Neutrophil (primary cell): ENCODE data around the gene PLXNA4.

ENCODE experiments used
- H3K27ac ChIP-seq: fragments of 200-600 bp; sonication (generic); 2 replicates; pipeline ENCODE4 v1.5.1; 2016; ENCODE audit warnings: mild to moderate bottlenecking, moderate library complexity
- H3K27me3 ChIP-seq: fragments of 200-600 bp; sonication (generic); 2 replicates; pipeline ENCODE4 v1.6.0; 2016; ENCODE audit warnings: mild to moderate bottlenecking
- H3K36me3 ChIP-seq: fragments of 200-600 bp; sonication (generic); 2 replicates; pipeline ENCODE4 v1.5.1; 2017
- H3K4me1 ChIP-seq, 2 experiments: fragments of 200-600 bp in 1 of 2; sonication (generic) in 1 of 2; 1 replicate in 1 of 2; 2 replicates in 1 of 2; pipeline versions ENCODE4 v1.5.1 to v1.6.1; 2013 to 2016; ENCODE audit warnings: low read depth in 1 of 2, low read length in 1 of 2, mild to moderate bottlenecking in 1 of 2, moderate library complexity in 1 of 2; ENCODE audit not compliant: control insufficient read depth in 1 of 2, insufficient read depth in 1 of 2
- H3K4me3 ChIP-seq, 2 experiments: fragments of 200-600 bp in 1 of 2; sonication (generic) in 1 of 2; 1 replicate in 1 of 2; 2 replicates in 1 of 2; pipeline ENCODE4 v1.5.1; 2013 to 2016; ENCODE audit warnings: low read depth in 1 of 2, low read length in 1 of 2, mild to moderate bottlenecking in 1 of 2, moderate library complexity in 1 of 2
- H3K9me3 ChIP-seq: fragments of 200-600 bp; sonication (generic); 2 replicates; pipeline ENCODE4 v1.5.1; 2016
- CTCF ChIP-seq: fragments of 200-600 bp; sonication (generic); IDR thresholded peaks from 2 replicates; pipeline ENCODE4 v1.5.1; 2016; ENCODE audit warnings: antibody characterized with exemption

Gene PLXNA4

DNA sequence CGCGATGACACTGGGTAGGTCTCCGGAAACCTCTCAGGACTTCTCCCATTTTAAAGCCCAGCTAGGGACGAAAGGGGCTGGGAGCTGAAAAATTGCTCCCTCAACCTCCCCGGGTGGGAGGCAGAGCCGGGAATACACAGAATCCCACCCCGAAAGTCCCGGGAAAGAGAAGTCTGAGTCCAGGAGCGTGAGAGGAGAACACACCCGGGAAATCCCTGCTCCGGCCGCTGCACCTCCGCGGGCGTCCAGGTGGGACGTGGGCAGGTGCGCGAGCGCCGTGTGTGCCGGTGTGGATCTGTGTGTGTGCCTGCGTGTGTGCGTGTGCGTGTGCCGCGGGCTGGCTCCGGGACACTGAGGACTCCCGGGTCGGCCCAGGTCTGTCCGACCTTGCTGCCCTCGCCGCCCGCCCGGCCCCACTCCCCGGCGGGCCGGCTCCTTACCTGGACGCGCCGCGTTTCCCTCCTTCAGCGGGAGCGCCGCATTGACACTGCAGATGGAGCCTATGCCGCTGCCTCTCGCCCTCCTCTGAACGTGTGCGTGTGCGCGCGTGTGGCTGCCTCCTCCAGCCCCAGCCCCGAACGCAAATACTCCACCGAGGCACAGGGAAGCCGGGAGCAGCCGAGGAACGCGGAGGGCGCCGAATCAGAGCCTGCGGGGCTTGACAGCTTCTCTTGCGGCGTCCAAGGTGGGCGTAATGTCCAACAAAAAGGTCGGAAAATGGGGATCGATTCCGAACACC, at the start of gene PLXNA4:
Gene PLXNA4 (minus strand): TSS at position 489 of the 739 bp plus-strand sequence. CDS start 67,777 bp downstream, outside the sequence.
- Histone ChIP-seq H3K4me3 (no peak within 1 kb of the TSS), H3K27ac (no peak within 1 kb of the TSS), H3K36me3 (no peaks in the 10 kb centered on the region)

GRCh38 chr7:132625651-132626050, 49.4 kb upstream of the PLXNA4 start:
- TF ChIP-seq CTCF = no peak
- Histone ChIP-seq H3K27me3 (no peaks in the 10 kb centered on the region), H3K4me1 (no peaks in the 10 kb centered on the region), H3K4me3 (no peak overlapping the region), H3K9me3 (no peaks in the 10 kb centered on the region), H3K36me3 (no peaks in the 10 kb centered on the region), H3K27ac (no peak overlapping the region)

More for the DNA sequence above, at the start of gene PLXNA4:
- peaks cover 0 to 8% of the 10 kb centered on the region in 2 experiments for H3K4me1 ChIP-seq
- peaks cover 95% of the 10 kb centered on the region for H3K27me3 ChIP-seq
- H3K9me3 ChIP-seq = no peaks in the 10 kb centered on the region
- no peak for TF ChIP-seq CTCF

DNA sequence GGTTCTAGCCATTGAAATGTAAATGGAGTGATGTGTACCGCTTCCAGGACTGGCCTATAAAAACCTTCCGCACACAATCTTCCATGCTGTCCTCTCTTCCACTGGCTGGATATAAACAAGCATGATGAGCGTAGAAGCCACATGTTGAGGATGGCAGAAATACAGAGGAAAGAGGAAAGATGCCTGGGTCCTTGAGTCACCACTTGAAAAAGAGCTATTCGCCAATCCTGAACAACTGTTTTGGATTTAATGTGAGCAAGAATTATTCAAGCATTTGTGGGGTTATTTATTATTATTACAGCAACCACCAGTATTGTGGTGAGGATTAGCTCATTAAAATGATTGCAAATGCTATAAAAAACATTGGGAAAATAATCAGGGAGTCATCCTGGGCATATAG, 45.8 kb upstream of the PLXNA4 start:
- H3K27ac ChIP-seq = no peak overlapping the region
- TF ChIP-seq CTCF = no peak
- H3K9me3 ChIP-seq = no peaks in the 10 kb centered on the region
- H3K4me3 ChIP-seq = no peak overlapping the region
- H3K36me3 ChIP-seq = no peaks in the 10 kb centered on the region
- H3K27me3 ChIP-seq = no peaks in the 10 kb centered on the region
- no peaks in the 10 kb centered on the region for H3K4me1 ChIP-seq

DNA sequence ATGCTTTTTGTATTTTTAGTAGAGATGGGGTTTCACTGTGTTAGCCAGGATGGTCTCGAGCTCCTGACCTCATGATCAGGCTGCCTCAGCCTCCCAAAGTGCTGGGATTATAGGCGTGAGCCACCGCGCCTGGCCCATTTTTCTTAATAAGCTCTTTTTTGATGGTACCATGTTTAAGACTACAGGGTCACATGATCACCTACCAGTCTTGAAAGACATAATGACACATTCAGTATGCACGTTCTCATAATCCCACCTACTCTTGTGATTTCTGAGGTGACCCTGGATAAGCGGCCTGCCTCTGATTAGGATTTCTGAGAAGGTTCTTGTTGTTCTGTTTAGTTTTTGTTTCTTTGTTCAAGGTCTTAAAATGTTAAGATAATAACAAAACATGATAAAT, 43.7 kb upstream of the PLXNA4 start:
- H3K27ac ChIP-seq = no peak overlapping the region
- H3K9me3 ChIP-seq = no peaks in the 10 kb centered on the region
- TF ChIP-seq CTCF = no peak
- no peaks in the 10 kb centered on the region for H3K27me3 ChIP-seq
- H3K4me3 ChIP-seq = no peak overlapping the region
- H3K36me3 ChIP-seq = no peaks in the 10 kb centered on the region
- H3K4me1 ChIP-seq = peaks cover 1 to 2% of the 10 kb centered on the region in 2 experiments

GRCh38 chr7:132618956-132619305, 42.7 kb upstream of the PLXNA4 start:
- Histone ChIP-seq H3K4me3 (no peak overlapping the region), H3K36me3 (no peaks in the 10 kb centered on the region), H3K4me1 (peaks cover 9% of the 10 kb centered on the region in 2 experiments), H3K9me3 (no peaks in the 10 kb centered on the region), H3K27ac (no peak overlapping the region), H3K27me3 (no peaks in the 10 kb centered on the region)
- TF ChIP-seq CTCF = no peak
